GM19395 (cell line): Measurements from ENCODE around the gene FAM13A.
"Not testable (repeated sequence)": the region's sequence is repeated elsewhere in the genome, so short reads cannot be mapped to it uniquely, and the experiment has no call there.

Experiments used
- ATAC-seq: cut with Tn5 transposase; IDR thresholded peaks from one replicate; pipeline ENCODE4 v1.9.1; 2021; ENCODE audit warnings: mild to moderate bottlenecking, moderate library complexity; ENCODE audit not compliant: unreplicated experiment

Gene FAM13A

DNA sequence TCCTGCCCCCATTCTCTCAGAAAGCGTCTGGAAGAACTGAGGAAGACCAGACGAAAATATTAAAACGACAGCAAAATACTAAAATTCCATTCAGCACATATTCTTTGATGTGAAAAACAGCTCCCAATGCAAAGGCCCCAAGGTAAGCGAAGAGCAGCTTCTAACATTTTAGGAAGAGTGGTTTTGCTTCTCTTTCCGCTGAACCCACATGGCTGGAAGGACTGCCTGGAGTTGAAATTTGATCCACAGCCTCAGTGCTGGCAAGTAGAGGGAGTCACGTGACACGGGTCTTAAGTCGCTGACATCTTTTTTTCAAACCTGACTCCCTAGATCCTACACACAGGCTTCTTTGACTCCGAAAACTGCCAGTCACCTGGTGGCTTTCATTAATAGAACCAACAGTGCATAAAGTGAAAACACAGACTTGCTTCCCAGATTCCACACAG, at the start of gene FAM13A:
FAM13A (minus strand) TSS at position 233 of the 446 bp plus-strand sequence; CDS start at position 12, 221 bp downstream.
- ATAC-seq = peak; percentile 78

DNA sequence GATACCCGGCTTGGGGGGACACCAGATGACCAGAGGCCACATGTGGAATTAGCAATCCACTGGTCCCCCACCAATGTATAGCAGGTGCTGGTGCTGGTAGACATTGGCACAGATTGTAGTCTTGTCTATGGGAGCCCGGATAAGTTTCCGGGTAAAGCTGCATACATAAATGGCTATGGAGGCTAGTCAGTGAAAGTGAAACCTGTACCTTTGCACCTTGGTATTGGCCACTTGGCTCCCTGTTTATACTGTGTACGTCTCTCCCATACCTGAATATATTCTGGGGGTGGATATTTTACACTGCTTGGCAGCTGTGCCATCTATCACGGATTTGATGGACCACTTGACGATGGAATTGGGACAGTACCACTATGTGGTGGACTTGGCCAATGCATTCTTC, 48.7 kb upstream of the FAM13A start:
- no peak for ATAC-seq

DNA sequence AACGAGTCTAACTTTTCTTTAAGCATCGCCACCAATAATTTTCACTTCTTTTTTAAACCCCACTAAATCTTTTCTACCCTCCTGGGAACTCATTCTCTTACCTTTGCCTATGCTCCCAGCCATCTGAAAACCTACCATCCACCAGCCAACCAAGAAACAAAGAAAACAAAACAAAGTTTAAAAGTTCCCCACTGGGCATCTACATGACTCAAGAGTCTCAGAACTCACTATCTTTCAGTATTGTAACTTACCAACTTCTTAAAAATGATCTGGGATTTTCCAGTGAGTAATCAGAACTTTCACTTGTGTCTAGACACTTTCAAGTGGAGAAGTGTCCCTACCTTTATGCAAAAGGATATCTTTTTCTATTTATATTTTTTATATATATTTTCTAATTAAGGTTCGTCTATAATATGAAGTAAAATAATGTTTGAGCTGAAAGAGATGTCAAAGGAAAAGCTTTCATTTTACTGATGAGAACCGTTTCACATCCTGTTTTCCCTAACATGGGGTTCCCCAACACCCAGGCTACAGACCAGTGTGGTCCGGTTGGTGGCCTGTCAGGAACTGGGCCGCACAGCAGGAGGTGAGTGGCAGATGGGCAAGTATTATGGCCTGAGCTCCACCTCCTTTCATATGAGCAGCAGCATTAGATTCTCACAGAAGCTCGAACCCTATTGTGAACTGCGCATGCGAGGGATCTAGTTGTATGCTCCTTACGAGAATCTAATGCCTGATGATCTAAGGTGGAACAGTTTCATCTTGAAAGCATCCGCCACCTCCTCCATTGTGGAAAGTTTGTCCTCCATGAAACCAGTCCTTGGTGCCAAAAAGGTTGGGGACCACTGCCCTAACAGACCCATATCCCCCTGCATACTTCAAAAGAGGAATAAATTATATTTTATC, 44.5 kb upstream of the FAM13A start:
- peak; percentile 91 for ATAC-seq

DNA sequence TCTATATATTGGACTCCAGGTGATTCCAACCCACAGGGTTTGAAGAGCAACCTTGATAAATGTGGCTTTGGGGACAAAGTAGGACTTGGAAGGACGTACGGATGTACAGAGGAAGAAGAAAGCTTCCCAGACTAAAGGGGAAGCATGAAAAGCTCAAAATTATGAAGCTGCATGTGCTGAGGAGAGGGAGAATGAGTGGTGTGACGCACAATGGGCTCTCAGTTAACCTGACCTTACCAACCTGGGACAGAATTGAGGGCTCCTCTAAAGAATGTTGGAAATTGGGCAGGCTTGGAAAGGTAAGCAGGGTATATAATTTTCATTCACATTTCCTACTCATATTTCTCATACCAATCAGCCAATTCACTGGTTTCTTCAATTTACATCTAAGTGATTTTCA, 43.9 kb upstream of the FAM13A start:
- peak; percentile 23 for ATAC-seq

DNA sequence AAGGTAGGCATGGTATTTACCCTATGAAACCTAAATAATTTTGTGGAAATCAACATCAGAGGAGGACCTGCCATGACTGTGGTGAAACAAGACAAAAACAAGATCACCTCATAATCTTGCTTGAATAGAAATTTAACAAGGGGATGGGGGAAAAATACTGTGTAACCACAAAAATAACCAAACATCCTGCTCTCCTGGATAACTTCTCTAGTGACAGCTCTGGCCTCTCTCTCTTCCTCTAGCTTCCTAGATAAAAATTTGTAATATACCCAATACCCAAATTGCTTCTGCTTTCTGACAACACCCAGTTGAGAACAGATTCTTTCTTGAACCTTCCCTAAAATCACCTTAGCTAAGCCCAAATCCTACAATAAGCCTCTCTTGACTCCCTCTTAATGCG, 42.5 kb upstream of the FAM13A start:
- ATAC-seq = no peak

DNA sequence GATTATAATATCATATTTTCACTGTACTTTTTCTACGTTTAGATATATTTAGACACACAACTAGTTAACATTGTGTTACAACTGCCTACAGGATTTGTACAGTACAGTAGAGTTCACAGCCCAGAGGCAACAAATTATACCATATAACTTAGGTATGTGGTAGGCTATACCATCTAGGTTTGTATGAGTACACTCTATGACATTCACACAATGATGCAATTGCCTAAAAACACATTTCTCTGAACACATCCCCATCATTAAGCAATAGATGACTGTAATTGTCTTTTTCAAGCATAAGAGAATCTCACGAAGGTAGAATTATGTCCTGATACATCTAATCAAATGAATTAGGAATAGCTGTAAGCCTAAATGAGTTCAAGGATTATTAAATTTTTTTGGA, 42.0 kb upstream of the FAM13A start:
- ATAC-seq = no peak

DNA sequence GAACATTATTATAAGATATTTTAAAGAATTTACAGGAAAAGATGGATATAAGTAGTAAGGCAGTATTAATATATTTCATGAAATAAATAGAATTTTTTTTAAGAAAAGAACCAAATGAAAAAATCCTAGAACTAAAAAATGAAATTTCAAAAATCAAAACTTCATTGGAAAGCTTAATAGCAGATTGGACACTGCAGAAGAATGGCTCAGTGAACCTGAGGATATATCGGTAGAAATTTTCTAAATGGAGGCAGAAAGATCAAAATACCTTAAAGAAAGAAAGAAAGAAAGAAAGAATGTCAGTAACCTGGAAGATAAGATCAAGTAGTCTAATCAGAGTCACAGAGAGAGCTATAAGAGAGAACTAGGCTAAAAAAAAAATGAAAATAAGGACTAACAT, 21.3 kb upstream of the FAM13A start:
- no peak for ATAC-seq

DNA sequence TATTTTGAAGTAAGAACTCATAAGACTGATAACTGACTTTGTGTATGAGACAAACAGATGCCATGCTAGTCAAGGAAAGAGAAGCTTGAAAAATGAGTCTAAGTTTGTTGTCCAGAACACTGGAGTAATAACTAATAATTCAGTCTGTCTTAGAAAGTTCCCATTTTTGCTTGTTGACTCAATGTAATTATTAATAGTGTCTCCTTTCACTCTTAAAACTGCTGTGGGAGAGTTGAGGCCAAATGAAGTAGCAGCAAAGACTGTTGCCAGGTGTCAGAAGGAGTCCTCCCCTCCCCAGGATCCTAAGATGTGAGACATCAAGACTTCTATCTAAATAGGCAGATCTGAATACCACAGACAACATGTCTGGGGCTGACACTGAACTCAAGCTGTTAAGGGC, 20.8 kb upstream of the FAM13A start:
- no peak for ATAC-seq

DNA sequence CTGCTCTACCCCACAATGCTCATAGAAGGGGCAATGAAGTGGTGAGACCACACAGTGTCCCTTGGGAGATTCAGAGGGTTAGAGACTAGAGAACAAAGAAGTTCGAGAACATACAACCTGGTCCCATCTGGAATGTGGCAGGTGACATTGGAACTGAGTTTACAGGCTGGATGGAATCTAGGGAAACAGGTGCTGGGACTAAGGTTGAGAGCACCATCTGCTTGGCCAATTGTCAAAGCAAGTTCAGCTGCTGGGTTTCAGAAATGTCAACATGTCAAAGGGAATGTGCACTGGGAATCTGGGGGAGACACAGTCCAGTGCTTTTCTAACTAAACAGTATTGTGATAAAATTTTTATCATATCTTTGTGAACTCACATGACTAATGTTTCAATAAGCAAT, 15.9 kb upstream of the FAM13A start:
- ATAC-seq = no peak

DNA sequence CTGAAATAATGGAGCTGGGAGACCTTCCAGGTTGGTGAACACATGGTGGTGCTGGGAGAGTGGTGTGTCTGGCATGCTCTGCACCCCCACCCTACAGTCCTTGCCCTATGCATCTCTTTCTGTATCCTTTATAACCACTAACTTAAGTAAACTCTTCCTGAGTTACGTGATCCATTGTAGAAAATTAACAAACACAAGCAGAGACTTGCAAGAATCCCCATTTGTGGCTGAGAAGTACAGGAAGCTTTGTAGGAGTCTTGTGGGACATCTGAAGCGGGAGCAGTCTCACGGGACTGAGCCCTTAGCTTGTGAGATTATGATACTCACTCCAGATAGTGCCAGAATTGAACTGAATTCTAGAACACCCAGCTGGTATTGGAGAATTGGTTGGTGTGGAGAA, 14.3 kb upstream of the FAM13A start:
- ATAC-seq = no peak

DNA sequence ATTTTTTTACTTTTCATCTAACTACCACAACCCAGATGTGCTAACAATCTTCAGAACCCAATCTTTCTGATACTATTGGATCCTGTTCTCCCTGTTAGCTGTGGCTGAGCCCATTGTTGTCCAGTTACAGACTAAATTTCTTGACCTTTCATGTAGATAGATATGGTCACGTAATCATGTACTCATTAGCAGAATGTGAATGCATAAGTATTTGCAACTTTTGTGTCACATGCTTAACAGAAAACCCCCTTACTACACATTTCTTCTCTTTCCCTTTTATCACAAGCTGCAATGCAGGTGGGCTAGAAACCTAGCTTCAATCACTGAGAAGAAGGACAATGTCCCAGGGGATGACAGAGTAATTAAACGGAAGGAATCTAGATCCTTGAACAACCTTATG, 13.1 kb upstream of the FAM13A start:
- ATAC-seq = peak; percentile 47

DNA sequence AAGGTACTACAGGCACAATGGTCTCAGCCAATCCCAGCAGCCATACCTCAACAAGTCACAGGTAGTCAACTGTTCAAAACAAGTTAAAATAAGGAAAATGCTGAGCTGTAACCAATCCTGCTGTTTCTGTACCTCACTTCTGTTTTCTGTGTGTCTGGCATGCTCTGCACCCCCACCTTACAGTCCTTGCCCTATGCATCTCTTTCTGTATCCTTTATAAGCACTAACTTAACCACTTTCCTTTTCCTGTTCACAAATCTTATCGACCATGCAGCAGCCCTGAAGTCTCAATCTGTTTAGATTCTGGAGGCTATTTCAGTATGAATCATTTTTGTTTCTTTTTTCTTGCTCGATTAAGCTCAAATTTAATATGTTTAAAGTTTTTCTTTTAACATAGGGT, 12.5 kb upstream of the FAM13A start:
- ATAC-seq = peak; percentile 89

DNA sequence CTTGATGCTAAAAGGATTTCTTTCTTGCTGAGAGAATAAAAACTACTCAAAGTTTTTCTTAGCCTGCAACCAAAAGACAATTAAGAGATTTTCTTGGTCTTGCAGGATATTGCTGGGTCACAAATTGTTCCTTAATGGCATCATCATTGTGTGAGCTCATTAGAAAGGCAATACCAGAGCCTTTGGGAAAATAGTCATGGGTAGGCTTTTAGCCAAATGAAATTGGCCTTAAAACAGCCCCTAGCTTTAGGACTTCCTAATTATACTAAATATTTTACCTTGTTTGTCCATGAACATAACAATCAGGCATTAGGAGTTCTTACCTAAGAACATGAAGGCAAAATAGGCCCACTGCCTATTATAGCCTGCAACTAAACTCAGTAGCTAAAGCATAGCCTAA, 10.4 kb upstream of the FAM13A start:
- no peak for ATAC-seq

DNA sequence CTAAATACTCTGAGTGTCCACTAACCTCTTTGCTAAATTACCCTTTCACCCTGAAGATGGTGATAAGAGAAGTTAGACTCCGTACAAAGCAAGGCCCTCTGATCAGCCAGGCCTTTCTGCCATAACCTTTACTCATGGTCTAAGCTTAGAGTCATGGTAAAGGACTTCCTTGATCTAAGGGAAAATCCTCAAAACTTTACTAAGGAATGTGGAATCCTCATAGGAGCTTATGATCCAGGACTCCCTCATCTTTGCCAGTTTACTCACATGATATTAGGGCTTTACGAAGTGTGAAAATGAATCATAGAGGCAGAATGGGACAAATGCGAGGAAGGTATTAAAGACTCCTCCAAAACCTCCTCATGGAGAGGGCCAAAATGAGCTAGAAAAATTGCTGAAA, 7.9 kb upstream of the FAM13A start:
- ATAC-seq = no peak

DNA sequence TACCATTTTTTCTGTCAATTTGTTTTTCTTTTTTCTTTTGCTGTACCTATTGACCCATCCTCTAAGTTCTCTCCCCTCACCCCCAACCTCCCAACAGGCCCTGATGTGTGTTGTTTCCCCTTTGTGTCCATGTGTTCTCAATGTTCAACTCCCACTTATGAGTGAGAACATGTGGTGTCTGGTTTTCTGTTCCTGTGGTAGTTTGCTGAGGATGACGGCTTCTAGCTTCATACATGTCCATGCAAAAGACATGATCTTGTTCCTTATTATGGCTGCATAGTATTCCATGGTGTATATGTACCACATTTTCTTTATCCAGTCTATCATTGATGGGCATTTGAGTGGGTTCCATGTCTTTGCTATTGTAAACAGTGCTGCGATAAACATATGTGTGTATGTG, 859 bp upstream of the FAM13A start:
- ATAC-seq = not testable (repeated sequence)

DNA sequence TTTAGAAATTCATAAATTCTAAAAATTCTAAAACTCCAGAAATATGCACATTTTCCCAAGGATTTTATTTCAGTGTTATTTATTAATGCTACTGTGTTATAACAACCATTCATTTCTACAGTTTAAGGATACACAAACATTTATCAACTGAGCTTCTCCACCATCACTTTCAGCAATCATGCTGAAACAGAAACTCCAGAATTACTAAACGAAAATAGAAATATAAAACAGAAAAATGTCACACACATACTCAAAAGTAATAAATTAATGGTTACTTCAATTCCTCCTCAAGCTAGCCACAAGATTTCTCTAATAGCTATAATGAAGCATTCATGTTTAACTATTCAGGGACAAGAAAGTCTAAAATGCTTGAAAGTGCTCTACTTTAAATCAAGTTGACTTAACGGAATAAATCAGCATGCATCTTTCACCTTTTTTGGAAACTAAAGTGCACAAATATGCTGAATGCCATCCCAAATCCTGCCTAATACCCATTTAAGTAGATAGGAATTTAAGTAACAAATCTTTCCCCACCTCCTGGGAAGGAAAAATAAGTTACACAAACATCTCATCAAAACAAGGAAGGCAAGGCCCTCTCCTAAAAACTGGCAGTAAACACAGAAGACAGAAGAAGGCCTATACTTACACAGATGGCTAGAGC, 563 bp downstream of the FAM13A start:
- ATAC-seq = peak; percentile 59

DNA sequence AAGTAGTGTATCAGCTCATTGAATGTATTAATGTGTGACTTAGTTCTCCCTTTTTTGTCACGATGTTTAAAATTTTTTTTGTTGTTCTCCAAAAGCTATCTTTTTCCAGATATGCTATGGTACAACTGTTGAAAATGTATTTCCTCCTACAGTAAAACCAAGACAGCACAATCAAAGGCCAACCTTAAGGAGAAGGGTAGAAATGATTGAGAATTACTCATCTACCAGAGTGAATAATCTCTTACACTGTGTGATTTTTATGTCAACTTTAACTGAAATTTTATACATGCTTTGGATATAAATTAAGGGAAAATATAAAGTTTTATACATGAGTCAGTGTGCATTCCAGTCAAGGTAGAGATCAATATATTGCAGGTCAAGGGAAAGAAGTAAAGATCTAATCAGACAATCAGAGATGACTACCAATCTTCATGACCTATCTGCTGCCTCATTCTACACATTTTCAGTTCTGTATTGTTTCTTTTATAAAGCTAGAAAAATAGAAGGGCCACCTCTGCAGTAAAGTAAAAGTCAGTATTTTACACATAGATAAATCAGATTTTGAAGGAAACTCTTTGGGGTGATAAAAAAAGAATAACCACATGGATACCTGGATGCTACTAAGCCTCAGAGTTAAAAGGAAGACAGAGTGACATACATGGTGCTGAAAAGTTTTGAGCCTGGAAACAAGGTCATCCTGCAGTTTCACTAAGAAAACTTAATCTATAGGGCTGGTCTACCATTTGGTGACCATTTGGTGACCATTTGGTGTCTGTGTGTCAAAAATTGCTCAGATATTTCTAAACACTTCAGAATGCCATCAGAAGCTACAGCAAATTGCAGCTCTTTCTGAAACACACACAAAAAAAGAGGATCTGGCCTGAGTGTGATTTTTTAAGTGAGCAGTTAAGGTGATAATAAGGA, 1.6 kb downstream of the FAM13A start:
- no peak for ATAC-seq

DNA sequence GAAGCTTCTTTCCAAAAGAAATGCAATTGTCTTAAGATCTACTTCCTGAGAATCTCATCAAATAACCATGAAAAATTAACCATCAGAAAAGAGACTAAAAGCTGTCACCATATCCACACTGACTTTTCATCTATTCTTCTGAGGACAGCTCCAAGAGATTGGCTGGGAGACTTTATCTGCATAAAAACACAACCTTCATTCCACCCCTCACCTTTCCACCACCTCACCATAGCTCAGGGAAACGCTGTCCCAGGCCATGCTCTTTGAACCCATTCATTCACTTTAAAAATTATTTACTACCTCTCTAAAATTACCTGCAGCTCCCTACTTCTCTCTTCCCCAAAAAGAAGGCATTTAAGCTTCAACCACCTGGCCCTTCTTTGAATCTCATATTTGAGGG, 2.4 kb downstream of the FAM13A start:
- no peak for ATAC-seq

DNA sequence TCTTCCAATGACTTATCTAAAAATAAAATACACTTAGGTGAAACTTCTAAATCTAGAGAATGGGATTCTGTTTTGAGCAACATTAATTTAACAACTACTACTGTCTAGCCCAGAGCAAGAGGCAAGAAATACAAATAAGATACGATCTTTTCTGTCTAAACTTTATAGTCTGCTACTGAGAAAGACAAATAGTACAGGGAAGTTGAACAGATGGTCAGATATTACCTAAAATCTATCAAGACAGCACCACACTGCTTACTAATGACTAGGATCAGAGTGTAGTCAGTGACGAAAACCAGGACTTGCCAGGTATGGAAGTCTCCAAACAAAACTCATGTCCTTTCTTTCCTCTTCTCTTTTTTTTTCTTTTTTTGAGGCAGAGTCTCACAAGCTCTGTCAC, 7.1 kb downstream of the FAM13A start:
- ATAC-seq = no peak

DNA sequence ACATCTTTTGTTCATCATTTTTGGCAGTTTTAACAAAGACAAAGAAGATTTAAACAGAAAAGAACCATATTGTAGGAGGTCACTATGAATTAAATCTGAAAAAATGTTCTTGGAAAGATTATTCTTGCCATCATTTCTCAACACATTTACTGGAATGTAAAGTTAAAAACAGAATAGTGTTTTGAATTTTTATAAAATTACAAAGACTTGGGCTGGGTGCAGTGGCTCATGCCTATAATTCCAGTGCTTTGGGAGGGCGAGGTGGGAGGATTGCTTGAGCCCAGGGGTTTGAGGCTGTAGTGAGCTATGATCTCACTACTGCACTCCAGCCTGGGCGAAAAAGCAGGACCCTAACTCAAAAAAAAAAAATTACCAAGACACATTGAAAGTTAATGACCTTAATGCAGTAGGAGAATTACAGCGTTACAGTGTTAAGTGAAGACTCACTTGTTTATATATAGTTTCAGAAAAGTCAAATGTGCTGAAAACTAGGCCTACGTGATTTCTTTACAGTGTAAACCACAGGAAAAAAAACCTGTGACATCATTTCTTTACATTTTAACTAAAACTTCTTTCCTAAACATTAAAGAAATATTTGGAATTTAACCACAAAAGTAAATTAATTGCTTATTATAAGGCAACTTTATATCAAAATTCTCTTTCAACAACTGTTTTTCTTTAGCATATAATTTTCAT, 7.9 kb downstream of the FAM13A start:
- no peak for ATAC-seq
